IPS DF 4.7 (cell line): ENCODE results near the gene ZSWIM6.

Source experiments
- DNase-seq: peaks from one replicate; pipeline ENCODE4 v3.0.0-alpha.2; 2013; ENCODE audit warnings: low spot score; ENCODE audit errors: extremely low read depth

ZSWIM6 gene

DNA sequence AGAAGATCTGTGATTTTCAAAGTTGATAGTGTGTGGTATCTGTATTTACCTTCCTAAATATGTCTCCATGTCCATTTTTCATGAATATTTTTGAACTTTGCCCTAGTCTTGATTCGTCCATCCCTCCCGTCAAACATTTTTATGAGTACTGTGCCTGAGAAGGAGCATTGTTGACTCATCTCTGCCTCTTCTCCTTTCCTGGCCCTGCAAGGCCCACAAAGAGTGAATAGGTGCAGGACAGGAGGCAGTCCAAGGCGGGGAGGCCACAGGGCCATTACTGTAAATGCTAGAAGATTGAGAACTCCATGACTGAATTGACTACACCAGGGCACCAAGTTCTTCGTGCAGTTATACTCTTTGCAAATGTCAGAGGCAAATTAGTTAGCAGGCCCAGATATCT lies 200.9 kb downstream of the ZSWIM6 start:
- no peak for DNase-seq

- DNase-seq, result no peak
These were observed 202.6 kb downstream of the ZSWIM6 start for GRCh38 chr5:61534481-61535267.

DNA sequence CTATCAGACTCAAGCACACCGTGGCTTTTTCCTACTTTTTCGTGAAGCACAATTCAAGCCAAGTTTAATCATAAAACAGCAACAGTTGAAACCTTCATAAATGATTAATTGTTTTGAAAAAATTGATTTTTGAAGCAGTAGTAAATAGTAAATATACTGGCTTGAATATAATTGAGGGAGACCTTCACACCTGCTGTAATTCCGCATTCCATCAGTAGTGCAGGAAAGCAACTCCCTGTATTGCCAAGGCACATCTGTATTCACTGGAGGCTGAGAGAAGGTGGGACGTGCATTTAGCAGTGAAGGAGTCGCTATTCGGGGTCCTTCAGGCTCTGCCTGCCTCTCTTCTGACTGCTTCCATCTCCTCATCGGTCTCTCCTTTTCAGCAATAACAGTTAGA lies 203.8 kb downstream of the ZSWIM6 start:
- DNase-seq, result no peak

- no peak for DNase-seq
These were observed 204.9 kb downstream of the ZSWIM6 start for GRCh38 chr5:61536922-61537321.

- DNase-seq, result no peak
These were observed 206.9 kb downstream of the ZSWIM6 start for GRCh38 chr5:61538722-61539501.

- DNase-seq, result no peak
These were observed 217.5 kb downstream of the ZSWIM6 start for GRCh38 chr5:61549530-61549929.

DNA sequence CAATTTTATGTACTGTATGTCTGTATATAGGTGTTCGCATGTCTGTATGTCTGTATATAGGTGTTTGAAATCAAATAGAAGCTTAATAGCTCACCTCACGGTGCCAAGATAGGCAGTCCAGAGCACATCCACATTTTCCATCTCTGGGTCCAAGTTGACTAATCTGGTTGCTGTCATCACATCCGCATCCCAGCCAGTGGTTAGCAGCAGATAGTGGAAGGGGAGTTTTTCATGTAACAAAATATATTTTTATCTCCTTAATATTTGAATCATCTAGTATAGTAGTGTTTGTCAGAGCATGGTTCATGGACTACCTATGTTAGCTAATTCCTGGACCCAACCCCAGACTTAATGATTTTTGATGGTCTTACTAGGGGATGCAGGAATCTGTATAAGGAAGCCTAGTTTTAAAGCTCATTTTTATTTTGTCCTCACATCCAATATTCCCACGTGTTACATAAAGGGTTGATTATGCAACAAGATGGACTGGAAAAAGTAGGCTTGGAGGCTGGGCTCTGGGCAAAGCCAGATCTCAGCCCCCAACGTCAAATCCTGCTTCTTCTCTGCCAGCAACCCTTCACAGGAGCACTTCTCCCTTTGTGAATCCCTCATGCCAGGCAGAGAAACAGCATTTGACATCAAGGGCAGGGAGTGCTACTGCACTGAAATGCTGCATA lies 219.7 kb downstream of the ZSWIM6 start:
- DNase-seq, result no peak

DNA sequence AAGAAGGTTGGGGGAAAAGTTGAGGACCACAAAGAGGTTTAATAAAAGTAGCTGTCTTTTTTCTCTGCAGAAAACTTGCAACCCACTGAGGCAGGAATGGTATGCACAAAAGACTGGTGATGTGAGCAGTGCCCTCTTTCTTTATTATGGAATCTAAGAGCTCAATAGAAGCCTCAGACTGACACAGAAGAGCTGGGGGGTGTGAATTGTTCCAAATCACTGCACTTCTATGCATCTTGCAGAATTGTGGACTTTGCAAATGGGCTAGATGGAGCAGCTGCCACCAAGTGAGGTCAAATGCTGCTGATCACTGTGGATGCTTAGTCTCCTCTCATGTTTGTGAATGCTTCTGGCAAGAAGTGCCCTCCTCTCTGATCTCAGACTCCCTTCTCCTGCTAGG lies 227.1 kb downstream of the ZSWIM6 start:
- no peak for DNase-seq

DNA sequence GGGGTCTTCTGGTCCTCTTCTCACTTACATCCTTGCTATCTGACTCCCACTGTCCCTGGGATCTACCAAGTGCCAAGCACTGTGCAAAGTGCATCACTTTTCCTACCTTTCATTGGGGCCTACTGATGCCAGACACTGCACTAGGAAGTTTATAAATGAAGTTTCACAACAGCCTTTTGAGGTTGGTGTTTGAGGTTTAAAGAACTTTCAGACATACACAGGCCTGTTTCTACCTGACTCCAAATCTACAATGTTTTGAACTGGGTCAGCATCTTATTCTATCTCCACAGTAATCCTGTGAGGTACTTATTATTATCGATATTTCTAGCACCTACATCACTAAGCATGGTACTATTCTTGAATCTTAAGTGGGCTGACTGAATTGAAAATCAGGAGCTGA lies 227.7 kb downstream of the ZSWIM6 start:
- DNase-seq, result no peak

GRCh38 chr5:61563401-61563800 lies 231.3 kb downstream of the ZSWIM6 start:
- no peak for DNase-seq

- DNase-seq, result no peak
These were observed 235.3 kb downstream of the ZSWIM6 start for GRCh38 chr5:61567337-61567736.

DNA sequence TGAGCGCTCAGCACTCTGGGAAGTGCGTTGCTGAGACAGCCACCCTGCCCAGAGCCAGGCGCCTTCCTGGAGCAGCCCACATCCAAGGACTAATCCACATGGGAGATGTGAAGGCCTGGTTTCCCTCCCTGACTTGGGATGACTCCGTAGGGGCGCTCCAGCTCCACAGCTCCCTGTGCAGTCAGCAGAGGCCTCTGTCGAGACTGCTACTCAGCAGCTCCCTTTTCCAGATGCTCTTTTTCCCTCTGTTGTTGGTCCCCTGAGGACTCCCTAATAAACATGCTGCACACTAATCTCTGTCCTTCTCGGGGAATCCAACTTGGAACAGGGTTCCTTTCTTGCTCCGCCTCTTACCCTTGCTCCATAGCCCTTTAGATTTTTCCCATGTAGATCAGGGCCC lies 237.3 kb downstream of the ZSWIM6 start:
- DNase-seq, result no peak

DNA sequence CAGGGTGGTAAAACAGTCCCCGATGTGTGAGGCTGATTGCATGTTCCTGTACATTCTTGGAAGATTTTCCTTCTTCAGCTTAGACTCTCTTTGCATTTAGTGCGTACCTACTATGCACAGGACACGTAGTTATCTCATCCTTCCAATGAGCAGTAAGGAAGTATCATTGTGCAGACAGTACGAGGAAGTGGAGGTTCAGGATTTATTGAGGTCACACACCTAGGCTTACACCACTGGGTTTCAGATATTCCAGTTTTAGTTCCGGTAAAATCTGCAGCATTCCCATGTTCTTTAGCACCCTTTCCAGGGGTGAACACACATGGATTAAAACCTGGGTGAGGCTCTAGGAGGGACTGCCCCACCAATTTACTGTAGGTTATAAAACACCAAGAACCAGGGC lies 238.7 kb downstream of the ZSWIM6 start:
- no peak for DNase-seq

- DNase-seq, result no peak
These were observed 240.9 kb downstream of the ZSWIM6 start for GRCh38 chr5:61572959-61573358.

GRCh38 chr5:61575103-61575502 lies 243.0 kb downstream of the ZSWIM6 start:
- DNase-seq, result no peak

DNA sequence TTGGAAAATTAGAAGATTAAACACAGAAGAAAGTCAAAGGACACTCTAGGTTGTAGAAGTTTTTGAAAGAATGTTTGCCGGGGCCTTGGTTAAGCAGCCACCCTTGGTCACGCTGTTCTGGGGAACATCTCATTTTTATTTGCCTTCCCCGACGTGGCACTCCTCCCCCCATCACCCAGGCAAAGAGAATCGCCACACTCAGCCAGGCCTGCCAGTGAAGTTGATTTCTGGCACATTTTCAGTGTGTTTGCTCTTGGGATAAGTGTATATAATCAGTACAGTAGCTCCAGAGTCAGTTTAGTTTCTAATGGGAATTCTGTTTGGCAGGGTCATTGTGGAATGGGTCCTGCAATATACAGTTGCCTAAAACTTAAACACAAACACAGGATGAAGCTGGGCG lies 243.5 kb downstream of the ZSWIM6 start:
- no peak for DNase-seq

GRCh38 chr5:61576556-61576955 lies 244.5 kb downstream of the ZSWIM6 start:
- DNase-seq, result no peak

DNA sequence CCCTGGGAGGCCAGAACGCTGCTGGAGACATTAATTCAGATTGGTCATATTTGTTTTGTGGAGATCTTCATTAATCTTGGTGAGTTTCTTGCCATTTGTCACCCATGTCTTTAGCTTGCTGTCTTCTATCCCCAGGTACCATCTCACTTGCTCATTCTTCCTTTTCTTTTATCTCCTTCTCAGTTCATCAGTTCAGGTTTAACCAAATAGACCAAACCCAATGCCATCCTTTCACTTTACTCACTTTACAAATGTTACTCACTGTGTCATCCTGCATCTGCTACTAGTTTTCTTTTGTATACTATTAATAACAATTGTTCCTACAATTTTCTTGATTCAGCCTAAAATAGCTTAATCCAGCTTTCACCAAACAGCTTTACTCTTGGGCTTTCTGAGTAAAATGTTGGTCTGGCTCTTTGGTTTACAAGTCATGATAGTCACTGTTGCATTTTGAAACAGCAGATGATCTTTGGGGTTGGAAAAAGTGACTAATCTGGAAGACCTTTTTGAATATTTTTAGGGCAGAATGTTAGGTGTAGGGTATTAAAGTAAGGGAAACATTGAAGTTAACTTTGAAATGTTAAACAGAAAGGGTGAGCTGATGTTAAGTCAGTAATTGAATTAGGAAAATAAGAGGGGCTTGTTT lies 246.9 kb downstream of the ZSWIM6 start:
- DNase-seq, result no peak

DNA sequence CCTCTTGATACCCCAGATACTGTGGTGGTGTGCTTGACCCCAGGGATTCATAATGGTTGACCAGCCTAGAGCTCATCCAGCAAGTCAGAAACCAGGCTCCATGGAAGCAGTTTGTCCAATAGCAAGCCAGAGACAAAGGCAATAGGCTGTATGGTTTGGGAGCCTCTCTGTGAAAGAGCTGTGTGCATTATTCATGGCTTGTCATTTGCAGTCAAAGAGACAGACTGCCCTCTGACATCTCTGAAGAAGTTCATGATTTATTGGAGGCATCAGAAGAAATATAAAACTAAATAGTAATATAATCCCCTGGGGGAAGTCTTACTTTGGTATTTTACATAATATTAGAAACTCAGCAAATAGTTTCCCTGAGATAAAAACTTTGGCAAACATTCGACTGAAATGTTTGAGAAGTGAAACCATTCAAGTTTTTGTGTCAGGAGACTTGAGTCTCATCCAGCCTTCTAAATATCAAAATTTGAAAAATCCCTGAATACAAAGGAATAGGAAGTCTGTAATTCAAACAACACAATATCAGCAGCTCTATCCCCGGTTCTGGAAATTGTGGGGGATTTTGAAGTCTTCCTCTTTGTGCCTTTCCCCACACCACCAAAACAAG lies 250.3 kb downstream of the ZSWIM6 start:
- DNase-seq, result no peak

DNA sequence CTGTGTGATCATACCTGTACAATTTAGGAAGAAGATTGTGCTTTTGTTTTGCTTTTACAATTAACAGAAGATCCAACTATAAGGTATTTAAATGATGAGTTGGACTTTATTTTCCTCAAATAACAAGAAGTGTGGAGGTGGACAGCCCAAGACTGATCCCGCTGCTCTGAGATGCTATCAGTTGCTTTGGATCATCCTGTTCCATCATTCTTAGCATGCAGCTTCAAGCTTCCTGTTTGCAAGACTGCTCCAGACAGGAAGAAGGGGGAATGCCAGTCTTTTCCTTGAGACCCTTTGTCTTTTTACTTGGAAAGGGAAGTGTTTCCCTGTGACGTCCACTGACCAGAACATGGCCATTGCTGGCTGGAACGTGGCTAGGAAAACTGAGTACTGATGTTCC lies 250.8 kb downstream of the ZSWIM6 start:
- DNase-seq, result no peak
